ENCODE data around the gene MORN3.

DNA sequence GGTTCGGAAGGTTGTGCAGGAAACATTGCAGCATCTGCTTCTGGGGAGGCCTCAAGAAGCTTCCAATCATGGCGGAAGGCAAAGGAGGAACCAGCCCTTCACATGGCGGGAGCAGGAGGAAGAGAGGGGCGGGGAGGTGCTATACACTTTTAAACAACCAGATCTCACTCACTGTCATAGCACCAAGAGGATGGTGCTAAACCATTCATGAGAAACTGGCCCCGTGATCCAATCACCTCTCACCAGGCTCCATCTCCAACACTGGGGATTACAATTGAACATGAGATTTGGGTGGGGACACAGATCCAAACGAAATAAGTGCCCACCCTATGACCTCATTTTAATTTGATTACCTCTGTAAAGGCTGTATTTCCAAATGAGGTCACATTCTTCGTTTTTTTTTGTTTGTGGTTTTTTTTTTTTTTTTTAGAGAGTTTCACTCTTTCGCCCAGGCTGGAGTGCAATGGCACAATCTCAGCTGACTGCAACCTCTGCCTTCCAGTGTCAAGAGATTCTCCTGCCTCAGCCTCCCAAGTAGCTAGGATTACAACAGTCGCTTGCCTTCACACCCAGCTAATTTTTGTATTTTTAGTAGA lies 54.5 kb downstream of the MORN3 start:
- TF ChIP-seq SIN3A (IDR thresholded peaks at IDR 0.05; ENCODE audit: borderline replicate concordance, insufficient read depth, low read length), result no peak
- no peak for TF ChIP-seq TAF1 (IDR thresholded peaks at IDR 0.05; ENCODE audit: borderline replicate concordance, insufficient read depth, low read length)

Data from PFSK-1 (cell line).